Right lobe of liver (tissue), 4 donors: Measurements from ENCODE around the gene TIGD1.

Source experiments
- CTCF ChIP-seq, 4 donors: fragments of 200-600 bp in 3 of 4; fragments of 450-650 bp in 1 of 4; IDR thresholded peaks; one replicate each; pipeline versions ENCODE4 v1.5.1 to v1.8.0; 2016 to 2022; ENCODE audit warnings: antibody characterized with exemption in 4 of 4, mild to moderate bottlenecking in 2 of 4
- POLR2A ChIP-seq: fragments of 450-650 bp; IDR thresholded peaks from one replicate; pipeline ENCODE4 v1.6.1; 2017; ENCODE audit warnings: antibody characterized with exemption, mild to moderate bottlenecking
- donor health status: DM: no; HTN: no; CAD: no.
- donor health status: DM: no; HTN: no; CAD: no.
- donor health status: DM: no; HTN: yes; CAD: no.

- no peak for TF ChIP-seq CTCF (IDR thresholded peaks at IDR 0.05)
- TF ChIP-seq POLR2A: no peak
These were observed 12.9 kb downstream of the TIGD1 start for GRCh38 chr2:232537499-232537898.
